PC-9 (cell line): ENCODE results near the gene FNDC10. TPM values are rescaled to one million over a fixed set of nuclear protein-coding genes. Genes with fewer than 3 reads are reported as not detected.

Experiments used
- BruUV-seq: library from RNA; stranded (reverse); fragments of 400-500 nt; replicated peaks from 2 replicates; lab custom pipeline; 2021; lab: Mats Ljungman, UMichigan
- CTCF ChIA-PET: fragments of 300-600 bp; sonication (Branson Sonifier 250); formaldehyde crosslinking; loops from one replicate; lab custom pipeline; 2022; ENCODE audit warnings: antibody characterized with exemption; lab: Charles Lee
- POLR2A ChIA-PET: fragments of 300-600 bp; sonication (Branson Sonifier 250); formaldehyde crosslinking; loops from one replicate; lab custom pipeline; 2022; ENCODE audit warnings: antibody characterized with exemption; ENCODE audit not compliant: unreplicated experiment; lab: Charles Lee
- DNase-seq, 2 experiments: peaks; one replicate each; pipeline versions ENCODE4 v3.0.0 to v3.0.0-alpha.2; 2015 to 2022; ENCODE audit warnings: mixed read lengths in 1 of 2
- H2AFZ ChIP-seq: fragments of 200-600 bp; sonication (generic); 2 replicates; pipeline ENCODE4 v1.8.1; 2017; ENCODE audit warnings: antibody characterized with exemption
- H3F3A ChIP-seq: fragments of 200-600 bp; sonication (generic); 2 replicates; pipeline ENCODE4 v1.8.1; 2017; ENCODE audit warnings: antibody characterized with exemption, mild to moderate bottlenecking, low read depth; ENCODE audit not compliant: insufficient read depth
- H3K27ac ChIP-seq: fragments of 200-600 bp; sonication (generic); 2 replicates; pipeline ENCODE4 v1.6.1; 2016; ENCODE audit warnings: mixed run types
- H3K27me3 ChIP-seq: fragments of 200-600 bp; sonication (generic); 2 replicates; pipeline ENCODE4 v1.6.1; 2016; ENCODE audit warnings: low read depth, mixed run types; ENCODE audit not compliant: insufficient read depth
- H3K36me3 ChIP-seq: fragments of 200-600 bp; sonication (generic); 2 replicates; pipeline ENCODE4 v1.6.1; 2016; ENCODE audit warnings: low read depth, mixed run types
- H3K4me1 ChIP-seq: fragments of 200-600 bp; sonication (generic); replicated peaks from 2 replicates; pipeline ENCODE4 v1.6.1; 2016; ENCODE audit warnings: mixed run types; ENCODE audit not compliant: insufficient read depth
- H3K4me2 ChIP-seq: fragments of 200-600 bp; sonication (generic); 2 replicates; pipeline ENCODE4 v1.6.1; 2017; ENCODE audit warnings: mixed run types
- H3K4me3 ChIP-seq: fragments of 200-600 bp; sonication (generic); 2 replicates; pipeline ENCODE4 v1.6.1; 2016; ENCODE audit warnings: mixed run types
- H3K79me2 ChIP-seq: fragments of 200-600 bp; sonication (generic); 2 replicates; pipeline ENCODE4 v1.6.1; 2017; ENCODE audit warnings: low read depth, mixed run types
- H3K9me2 ChIP-seq: fragments of 200-600 bp; sonication (generic); 2 replicates; pipeline ENCODE4 v1.8.1; 2017; ENCODE audit warnings: mild to moderate bottlenecking; ENCODE audit not compliant: insufficient read depth
- H3K9me3 ChIP-seq: fragments of 200-600 bp; sonication (generic); 2 replicates; pipeline ENCODE4 v1.8.1; 2016; ENCODE audit warnings: low read depth; ENCODE audit not compliant: insufficient read depth
- H4K20me1 ChIP-seq: fragments of 200-600 bp; sonication (generic); 2 replicates; pipeline ENCODE4 v1.8.1; 2017; ENCODE audit not compliant: insufficient read depth
- CTCF ChIP-seq: fragments of 200-600 bp; sonication (generic); conservative IDR thresholded peaks from 2 replicates; pipeline ENCODE4 v1.6.1; 2017; ENCODE audit warnings: mixed run types, antibody characterized with exemption, mild to moderate bottlenecking, moderate library complexity
- EZH2 ChIP-seq: fragments of 200-600 bp; sonication (generic); IDR thresholded peaks from 2 replicates; pipeline ENCODE4 v1.8.0; 2017; ENCODE audit warnings: antibody characterized with exemption, low read depth
- intact Hi-C: fragments of 100-400 bp; cut with micrococcal nuclease; formaldehyde crosslinking; loops from one replicate; pipeline ENCODE4 v1.10.0; 2022; ENCODE audit not compliant: unreplicated experiment
- total RNA-seq: library from RNA; stranded (reverse); gene quantifications from 2 replicates; pipeline ENCODE4 v1.2.3, GENCODE V29; 2021

The FNDC10 gene
- total RNA-seq, 1 experiment from 2014 or later, result 5.4 TPM

- intact Hi-C loops, result no loop called here
- H3K27me3 ChIP-seq, result no peaks in the 10 kb centered on the region
- no peak overlapping the region for H3K4me3 ChIP-seq
- H3K9me2 ChIP-seq, result no peaks in the 10 kb centered on the region
- H2AFZ ChIP-seq, result no peak overlapping the region
- CTCF ChIA-PET, result no interaction called here
- no peaks in the 10 kb centered on the region for H3K4me1 ChIP-seq
- no peak for DNase-seq
- TF ChIP-seq EZH2, result no peak
- TF ChIP-seq CTCF, result no peak
- POLR2A ChIA-PET, result no interaction called here
- H3K9me3 ChIP-seq, result no peaks in the 10 kb centered on the region
- peaks cover 14% of the 10 kb centered on the region; the same call in 1 of the 2 replicates for H3K79me2 ChIP-seq
- H4K20me1 ChIP-seq, result peaks cover 32% of the 10 kb centered on the region
- no peak overlapping the region for H3K27ac ChIP-seq
- no TSS peak for BruUV-seq
- H3F3A ChIP-seq, result peaks cover 18% of the 10 kb centered on the region; the same call in 1 of the 2 replicates
- H3K4me2 ChIP-seq, result no peak overlapping the region
- H3K36me3 ChIP-seq, result no peaks in the 10 kb centered on the region
These were observed 46.0 kb downstream of the FNDC10 start for GRCh38 chr1:1553821-1554494.

GRCh38 chr1:1552263-1552639, 47.7 kb downstream of the FNDC10 start:
- no peak overlapping the region for H3K4me3 ChIP-seq
- peaks cover 14% of the 10 kb centered on the region; the same call in 1 of the 2 replicates for H3K79me2 ChIP-seq
- no peaks in the 10 kb centered on the region for H3K27me3 ChIP-seq
- H3K9me3 ChIP-seq, result no peaks in the 10 kb centered on the region
- H3F3A ChIP-seq, result peaks cover 14% of the 10 kb centered on the region; the same call in 1 of the 2 replicates
- CTCF ChIA-PET, result no interaction called here
- H2AFZ ChIP-seq, result no peak overlapping the region
- H3K27ac ChIP-seq, result no peak overlapping the region
- H3K4me2 ChIP-seq, result no peak overlapping the region
- no peaks in the 10 kb centered on the region for H3K4me1 ChIP-seq
- POLR2A ChIA-PET, result no interaction called here
- peaks cover 48% of the 10 kb centered on the region for H4K20me1 ChIP-seq
- intact Hi-C loops, result no loop called here
- no peak for DNase-seq
- H3K36me3 ChIP-seq, result no peaks in the 10 kb centered on the region
- BruUV-seq, result no TSS peak
- TF ChIP-seq EZH2 (no peak), CTCF (no peak)
- no peaks in the 10 kb centered on the region for H3K9me2 ChIP-seq

- TF ChIP-seq EZH2 (no peak), CTCF (no peak)
- H3K4me2 ChIP-seq, result no peak overlapping the region
- no peaks in the 10 kb centered on the region for H3K4me1 ChIP-seq
- no peaks in the 10 kb centered on the region for H3K9me3 ChIP-seq
- ChIA-PET CTCF (no interaction called here), POLR2A (interaction anchor here (0.7 kb wide), 1 partner anchor 204 kb away, joined by 3 read pairs; no protein-coding TSS in a partner anchor)
- BruUV-seq, result no TSS peak
- H3K79me2 ChIP-seq, result peaks cover 14% of the 10 kb centered on the region; the same call in 1 of the 2 replicates
- peaks cover 48% of the 10 kb centered on the region for H4K20me1 ChIP-seq
- H3K9me2 ChIP-seq, result no peaks in the 10 kb centered on the region
- no peak overlapping the region for H3K27ac ChIP-seq
- no peaks in the 10 kb centered on the region for H3K36me3 ChIP-seq
- no peak for DNase-seq
- H3K4me3 ChIP-seq, result no peak overlapping the region
- H2AFZ ChIP-seq, result no peak overlapping the region
- intact Hi-C loops, result no loop called here
- peaks cover 14% of the 10 kb centered on the region; the same call in 1 of the 2 replicates for H3F3A ChIP-seq
- H3K27me3 ChIP-seq, result no peaks in the 10 kb centered on the region
These were observed 48.2 kb downstream of the FNDC10 start for GRCh38 chr1:1551524-1552262.
